H1 (cell line): ENCODE measurements around the gene KRT17. TPM values are rescaled to one million over a fixed set of nuclear protein-coding genes. Genes with fewer than 3 reads are reported as not detected.
A peak's percentile ranks its signal among the peaks of the same experiment; 100 is the strongest.

ENCODE experiments used
- CTCF ChIA-PET: fragments of 300-600 bp; sonication (Branson Sonifier 250); formaldehyde crosslinking; loops from one replicate; lab custom pipeline; 2021; ENCODE audit not compliant: partially characterized antibody; lab: Charles Lee
- POLR2A ChIA-PET: fragments of 300-600 bp; sonication (Branson Sonifier 250); formaldehyde crosslinking; loops from one replicate; lab custom pipeline; 2021; ENCODE audit warnings: inconsistent platforms; ENCODE audit not compliant: partially characterized antibody; lab: Charles Lee
- DNase-seq, 2 experiments: peaks; one replicate each; pipeline versions ENCODE4 v3.0.0 to v3.0.0-alpha.2; 2010 to 2022; ENCODE audit warnings: low spot score in 2 of 2, low read depth in 1 of 2, mixed read lengths in 1 of 2
- FAIRE-seq: peaks from 2 replicates; lab custom pipeline; 2011; peaks lifted over from hg19 to GRCh38; lab: Jason Lieb, UNC
- H2AFZ ChIP-seq: 2 replicates; pipeline ENCODE4 v1.8.1; 2012; ENCODE audit warnings: low read length, inconsistent platforms
- H2AK5ac ChIP-seq: 2 replicates; pipeline ENCODE4 v1.6.1; 2013; ENCODE audit warnings: low read depth, low read length
- H2BK120ac ChIP-seq: replicated peaks from 2 replicates; pipeline ENCODE3; 2013; ENCODE audit warnings: low read depth, low read length, inconsistent platforms
- H2BK12ac ChIP-seq: 2 replicates; pipeline ENCODE4 v1.6.1; 2013; ENCODE audit warnings: low read depth, low read length
- H2BK15ac ChIP-seq: 2 replicates; pipeline ENCODE4 v1.6.1; 2013; ENCODE audit warnings: low read length
- H2BK20ac ChIP-seq: 2 replicates; pipeline ENCODE4 v1.6.1; 2013; ENCODE audit warnings: low read length
- H2BK5ac ChIP-seq: 2 replicates; pipeline ENCODE4 v1.6.1; 2013; ENCODE audit warnings: low read depth, low read length
- H3K14ac ChIP-seq: 2 replicates; pipeline ENCODE4 v1.6.1; 2013; ENCODE audit warnings: inconsistent platforms; ENCODE audit not compliant: insufficient read length
- H3K18ac ChIP-seq: 2 replicates; pipeline ENCODE4 v1.6.1; 2013; ENCODE audit warnings: low read length; ENCODE audit errors: extremely low read depth
- H3K23ac ChIP-seq: 2 replicates; pipeline ENCODE4 v1.6.1; 2013; ENCODE audit warnings: inconsistent platforms; ENCODE audit not compliant: insufficient read length
- H3K23me2 ChIP-seq: 2 replicates; pipeline ENCODE4 v1.6.1; 2013; ENCODE audit warnings: low read depth, low read length
- H3K27ac ChIP-seq: 2 replicates; pipeline ENCODE4 v1.6.1; 2011; ENCODE audit warnings: low read depth, low read length, inconsistent platforms
- H3K27me3 ChIP-seq, 4 experiments: replicated peaks in 1 of 4; 1 replicate in 1 of 4; 2 replicates in 3 of 4; pipeline versions ENCODE4 v1.6.1 to v1.8.1; 2011 to 2013; ENCODE audit warnings: low read length in 3 of 4, mild to moderate bottlenecking in 3 of 4, inconsistent platforms in 2 of 4, mixed read lengths in 2 of 4, moderate library complexity in 1 of 4; ENCODE audit not compliant: control insufficient read depth in 3 of 4, insufficient read depth in 3 of 4; ENCODE audit errors: extremely low read depth in 1 of 4
- H3K36me3 ChIP-seq, 4 experiments: 2 replicates each; pipeline versions ENCODE4 v1.6.1 to v1.8.1; 2011 to 2013; ENCODE audit warnings: mild to moderate bottlenecking in 4 of 4, low read length in 3 of 4, moderate library complexity in 2 of 4, control low read depth in 1 of 4, inconsistent platforms in 1 of 4; ENCODE audit not compliant: insufficient read depth in 4 of 4, control insufficient read depth in 2 of 4
- H3K4ac ChIP-seq: replicated peaks from 2 replicates; pipeline ENCODE3; 2013; ENCODE audit warnings: low read length, low read depth, mixed read lengths, inconsistent platforms; ENCODE audit not compliant: insufficient read length
- H3K4me1 ChIP-seq, 4 experiments: replicated peaks in 1 of 4; 1 replicate in 1 of 4; 2 replicates in 3 of 4; pipeline versions ENCODE4 v1.6.1 to v1.8.1; 2011 to 2013; ENCODE audit warnings: low read length in 3 of 4, inconsistent platforms in 2 of 4, mixed read lengths in 1 of 4; ENCODE audit not compliant: insufficient read depth in 4 of 4, control insufficient read depth in 3 of 4
- H3K4me2 ChIP-seq, 2 experiments: 2 replicates each; pipeline versions ENCODE4 v1.6.1 to v1.8.1; 2011 to 2013; ENCODE audit warnings: low read depth in 2 of 2, low read length in 2 of 2, control low read depth in 1 of 2, inconsistent platforms in 1 of 2, mild to moderate bottlenecking in 1 of 2; ENCODE audit not compliant: insufficient read depth in 1 of 2
- H3K4me3 ChIP-seq, 4 experiments: fragments of 200-600, 300-600 bp in 1 of 4; sonication (generic), shearing (Covaris generic), sonication (Bioruptor Twin) in 1 of 4; 2 replicates each; pipeline versions ENCODE4 v1.5.1 to v1.8.1; 2011 to 2016; ENCODE audit warnings: low read length in 4 of 4, low read depth in 3 of 4, control low read depth in 2 of 4, inconsistent platforms in 2 of 4, mild to moderate bottlenecking in 2 of 4, mixed read lengths in 1 of 4, moderate library complexity in 1 of 4; ENCODE audit not compliant: insufficient read depth in 2 of 4; ENCODE audit errors: extremely low read depth in 1 of 4
- H3K56ac ChIP-seq: replicated peaks from 2 replicates; pipeline ENCODE3; 2013; ENCODE audit warnings: low read depth, mild to moderate bottlenecking, mixed read lengths, low read length, inconsistent platforms; ENCODE audit not compliant: insufficient read length
- H3K79me1 ChIP-seq: 2 replicates; pipeline ENCODE4 v1.6.1; 2013; ENCODE audit warnings: low read depth, low read length, control low read depth
- H3K79me2 ChIP-seq, 2 experiments: 2 replicates each; pipeline versions ENCODE4 v1.6.1 to v1.8.1; 2012 to 2013; ENCODE audit warnings: low read length in 2 of 2, mild to moderate bottlenecking in 2 of 2, inconsistent platforms in 1 of 2; ENCODE audit not compliant: insufficient read depth in 2 of 2, control insufficient read depth in 1 of 2
- H3K9ac ChIP-seq, 4 experiments: replicated peaks in 1 of 4; 1 replicate in 1 of 4; 2 replicates in 3 of 4; pipeline versions ENCODE4 v1.6.1 to v1.8.1; 2011 to 2013; ENCODE audit warnings: low read depth in 3 of 4, low read length in 3 of 4, control low read depth in 2 of 4, mild to moderate bottlenecking in 2 of 4, moderate library complexity in 2 of 4, inconsistent platforms in 1 of 4; ENCODE audit errors: extremely low read depth in 1 of 4
- H3K9me3 ChIP-seq, 2 experiments: 2 replicates each; pipeline versions ENCODE4 v1.6.1 to v1.8.1; 2012 to 2013; ENCODE audit warnings: mild to moderate bottlenecking in 2 of 2, moderate library complexity in 2 of 2, control low read depth in 1 of 2, inconsistent platforms in 1 of 2, low read depth in 1 of 2, low read length in 1 of 2, mixed read lengths in 1 of 2; ENCODE audit not compliant: insufficient read depth in 2 of 2
- H4K20me1 ChIP-seq, 2 experiments: replicated peaks in 1 of 2; 2 replicates each; pipeline versions ENCODE3 to v1.8.1; 2011 to 2013; ENCODE audit warnings: inconsistent platforms in 2 of 2, low read length in 2 of 2, mild to moderate bottlenecking in 1 of 2; ENCODE audit not compliant: insufficient read depth in 2 of 2, control insufficient read depth in 1 of 2
- H4K5ac ChIP-seq: 2 replicates; pipeline ENCODE4 v1.6.1; 2013; ENCODE audit warnings: low read length, low read depth, mixed read lengths, inconsistent platforms; ENCODE audit not compliant: insufficient read length
- H4K8ac ChIP-seq: 2 replicates; pipeline ENCODE4 v1.8.0; 2013; ENCODE audit warnings: mild to moderate bottlenecking, moderate library complexity, low read length, inconsistent platforms; ENCODE audit not compliant: insufficient read depth; ENCODE audit errors: extremely low read depth
- H4K91ac ChIP-seq: replicated peaks from 2 replicates; pipeline ENCODE3; 2013; ENCODE audit warnings: low read length, mixed read lengths, inconsistent platforms; ENCODE audit not compliant: insufficient read length
- BRCA1 ChIP-seq: IDR thresholded peaks from 2 replicates; pipeline ENCODE4 v1.6.1; 2012; ENCODE audit warnings: low read depth, low read length, improper control_type of control experiment
- CBX8 ChIP-seq: fragments of 300-800, 300-1000 bp; sonication (generic); IDR thresholded peaks from 2 replicates; pipeline ENCODE4 v1.7.1; 2016; ENCODE audit warnings: low read depth, low read length, borderline replicate concordance
- CHD2 ChIP-seq: IDR thresholded peaks from 2 replicates; pipeline ENCODE4 v1.6.1; 2012; ENCODE audit warnings: low read length, improper control_type of control experiment
- MAFK ChIP-seq: IDR thresholded peaks from 2 replicates; pipeline ENCODE4 v1.6.1; 2012; ENCODE audit warnings: low read depth, mild to moderate bottlenecking, improper control_type of control experiment, low read length
- WGBS, 2 experiments: shearing (Covaris generic) in 1 of 2; methylation state at CpG; one replicate each; pipeline versions ENCODE4 v1.1.6 to v1.1.7; 2013 to 2015; ENCODE audit warnings: low lambda C conversion rate in 2 of 2, mixed read lengths in 2 of 2, inconsistent platforms in 1 of 2, low coverage in 1 of 2, missing lambda C conversion rate in 1 of 2; ENCODE audit not compliant: insufficient replicate concordance in 2 of 2, insufficient coverage in 1 of 2, insufficient read length in 1 of 2; ENCODE audit errors: extremely low coverage in 1 of 2, missing lambda C conversion rate in 1 of 2; 5-methylcytosine and 5-hydroxymethylcytosine counted together
- polyA plus RNA-seq, 7 experiments: library from polyadenylated mRNA; depleted of rRNA in 3 of 7; stranded (reverse) in 5 of 7; unstranded in 2 of 7; fragments of >200 nt in 5 of 7; fragments of 200-250 nt in 2 of 7; gene quantifications; 1 replicate in 5 of 7; 2 replicates in 1 of 7; 4 replicates in 1 of 7; pipeline versions ENCODE4 v1.2.1 to v1.2.3, GENCODE V29; 2011 to 2013; ENCODE audit warnings: missing spikeins in 2 of 7, mixed read lengths in 2 of 7
- total RNA-seq: library from RNA; stranded (reverse); fragmentation: NEBNext Ultra II Directional; extraction: Animal tissue kit (Norgen Biotek cat#: 25700); gene quantifications from 2 replicates; pipeline ENCODE4 v1.2.1, GENCODE V29; 2021
- TF ChIP-seq, protein P1 (sequence below): IDR thresholded peaks from 2 replicates; pipeline ENCODE4 v1.6.1; 2011; ENCODE audit warnings: low read depth, mild to moderate bottlenecking, low read length; ENCODE audit not compliant: insufficient read depth

Gene KRT17
- total and polyA plus RNA-seq, 2 of the 8 experiments (the other 6 are each of a cell fraction or from before 2014, with no cell fraction given), result 0.50 to 0.95 TPM

DNA sequence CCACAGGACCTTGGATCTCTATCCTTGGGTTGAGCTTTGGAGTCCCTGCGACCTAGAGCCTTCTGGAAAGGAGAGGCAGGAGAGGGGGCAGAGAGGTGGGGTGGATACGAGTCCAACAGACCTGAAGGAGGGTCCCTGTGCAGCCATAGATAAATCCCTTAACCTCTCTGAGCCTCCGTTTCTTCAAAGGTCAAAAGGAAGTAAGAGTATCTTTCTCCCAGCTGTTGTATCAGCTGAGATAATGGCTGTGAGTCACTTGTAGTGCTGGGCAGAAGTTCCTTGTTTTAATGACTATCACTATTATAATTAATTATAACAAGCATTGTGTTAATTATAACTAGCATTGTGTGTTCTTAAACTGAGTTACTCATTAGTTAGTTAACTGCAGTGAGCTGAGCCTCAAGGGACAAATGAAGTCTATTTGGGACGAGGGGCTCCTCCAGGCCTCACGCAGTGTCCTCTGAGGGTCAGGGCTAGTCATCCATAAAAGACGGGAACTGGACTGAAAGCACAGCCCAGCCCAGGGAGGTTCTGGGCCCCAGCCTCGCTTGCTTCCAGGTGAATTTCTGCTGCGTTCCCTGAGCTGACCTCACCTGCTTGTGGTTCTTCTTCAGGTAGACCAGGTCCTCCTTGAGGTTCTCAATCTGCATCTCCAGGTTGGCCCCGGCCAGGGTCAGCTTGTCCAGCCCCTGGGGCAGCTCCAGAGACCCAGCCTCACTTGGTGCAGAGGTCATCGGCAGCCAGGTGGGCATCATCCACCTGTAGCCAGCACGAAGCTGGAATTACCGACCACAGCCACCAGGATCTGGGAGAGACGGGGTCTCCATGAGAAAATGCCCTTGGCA, 5.7 kb upstream of the KRT17 start:
- Histone ChIP-seq H2BK12ac (no peak overlapping the region), H3K4me1 (peaks cover 0 to 4% (median 0%) of the 10 kb centered on the region in 4 experiments; a peak in 1 of 7 replicates), H3K36me3 (no peaks in the 10 kb centered on the region; a peak in 1 of 8 replicates), H3K27ac (no peak overlapping the region), H4K91ac (no peak overlapping the region), H3K27me3 (peaks cover 0 to under 1% (median 0%) of the 10 kb centered on the region in 4 experiments; a peak in 1 of 7 replicates), H3K23ac (no peak overlapping the region), H2BK5ac (no peak overlapping the region), H3K56ac (no peak overlapping the region), H4K8ac (0 out of 2 replicates have a peak overlapping the region, but pooled peaks have one; percentile 8), H2BK20ac (no peak overlapping the region), H3K23me2 (peaks cover 12% of the 10 kb centered on the region; the same call in 1 of the 2 replicates), H3K4me2 (no peak overlapping the region), H3K4ac (no peak overlapping the region), H3K9ac (no peak overlapping the region), H3K4me3 (no peak overlapping the region), H2BK15ac (no peak overlapping the region), H4K20me1 (peaks cover 0 to 11% of the 10 kb centered on the region in 2 experiments), H3K9me3 (no peaks in the 10 kb centered on the region), H4K5ac (no peak overlapping the region), H3K79me1 (no peaks in the 10 kb centered on the region), H3K18ac (no peak overlapping the region), H2BK120ac (no peak overlapping the region), H3K14ac (no peak overlapping the region), H2AK5ac (no peak overlapping the region), H2AFZ (no peak overlapping the region), H3K79me2 (no peaks in the 10 kb centered on the region)
- POLR2A ChIA-PET, result interaction anchor here (0.9 kb wide), 1 partner anchor 61 kb away, joined by 3 read pairs; no protein-coding TSS in a partner anchor
- CTCF ChIA-PET, result interaction anchor here (0.9 to 14.5 kb wide), 7 partner anchors 10 to 81 kb away, joined by 3 to 103 read pairs (median 4); no protein-coding TSS in a partner anchor
- FAIRE-seq (no peak), DNase-seq (no peak)
- TF ChIP-seq MAFK, result no peak
- no peak for TF ChIP-seq BRCA1
- TF ChIP-seq CBX8, result no peak
- no peak for TF ChIP-seq CHD2
- TF ChIP-seq, protein P1, sequence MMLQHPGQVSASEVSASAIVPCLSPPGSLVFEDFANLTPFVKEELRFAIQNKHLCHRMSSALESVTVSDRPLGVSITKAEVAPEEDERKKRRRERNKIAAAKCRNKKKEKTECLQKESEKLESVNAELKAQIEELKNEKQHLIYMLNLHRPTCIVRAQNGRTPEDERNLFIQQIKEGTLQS, result no peak
- WGBS, 2 experiments, result 84% methylated on average over 13 of the region's 13 CpGs; no CpG with 5 or more reads in 1 of the 2 experiments
